Measurements from ENCODE around the gene DGCR8. TPM values are rescaled to one million over a fixed set of nuclear protein-coding genes. Genes with fewer than 3 reads are reported as not detected.

DGCR8 gene
- polyA plus RNA-seq, 1 experiment, result 22.0 TPM

- H3K27ac ChIP-seq (ENCODE audit: low read depth, low read length), result no peak overlapping the region
- ChIA-PET CTCF (no interaction called here), POLR2A (no interaction called here)
- DNase-seq (ENCODE audit: low read depth, low spot score), result no peak
- H3K9me3 ChIP-seq (ENCODE audit: control insufficient read depth, insufficient read depth, low read length), result no peaks in the 10 kb centered on the region; the same call in 1 of the 2 replicates
- H3K27me3 ChIP-seq (ENCODE audit: control insufficient read depth, insufficient read depth, low read length), result no peaks in the 10 kb centered on the region
- no peak for TF ChIP-seq CTCF (IDR thresholded peaks at IDR 0.05; ENCODE audit: low read depth, low read length)
- H3K4me3 ChIP-seq (ENCODE audit: low read depth, low read length), result no peak overlapping the region; the same call in 1 of the 2 replicates
Observed at GRCh38 chr22:20133930-20134549, 54.0 kb downstream of the DGCR8 start.

GRCh38 chr22:20135265-20135664 is 55.2 kb downstream of the DGCR8 start:
- CTCF ChIA-PET, result no interaction called here
- TF ChIP-seq CTCF (IDR thresholded peaks at IDR 0.05; ENCODE audit: low read depth, low read length), result no peak
- Histone ChIP-seq H3K27me3 (ENCODE audit: control insufficient read depth, insufficient read depth, low read length) (no peaks in the 10 kb centered on the region), H3K27ac (ENCODE audit: low read depth, low read length) (no peak overlapping the region), H3K4me3 (ENCODE audit: low read depth, low read length) (no peak overlapping the region), H3K9me3 (ENCODE audit: control insufficient read depth, insufficient read depth, low read length) (no peaks in the 10 kb centered on the region; the same call in 1 of the 2 replicates)
- POLR2A ChIA-PET, result no interaction called here
- DNase-seq (ENCODE audit: low read depth, low spot score), result no peak

GRCh38 chr22:20135806-20136602 is 56.0 kb downstream of the DGCR8 start:
- POLR2A ChIA-PET, result no interaction called here

GRCh38 chr22:20136603-20136873 is 56.5 kb downstream of the DGCR8 start:
- ChIA-PET CTCF (no interaction called here), POLR2A (no interaction called here)
- TF ChIP-seq CTCF (IDR thresholded peaks at IDR 0.05; ENCODE audit: low read depth, low read length), result no peak
- H3K9me3 ChIP-seq (ENCODE audit: control insufficient read depth, insufficient read depth, low read length), result no peaks in the 10 kb centered on the region; the same call in 1 of the 2 replicates
- no peak overlapping the region for H3K4me3 ChIP-seq (ENCODE audit: low read depth, low read length)
- DNase-seq (ENCODE audit: low read depth, low spot score), result no peak
- H3K27me3 ChIP-seq (ENCODE audit: control insufficient read depth, insufficient read depth, low read length), result no peaks in the 10 kb centered on the region
- H3K27ac ChIP-seq (ENCODE audit: low read depth, low read length), result no peak overlapping the region

More at GRCh38 chr22:20135806-20136602, 56.0 kb downstream of the DGCR8 start:
- Histone ChIP-seq H3K4me3 (ENCODE audit: low read depth, low read length) (no peak overlapping the region), H3K9me3 (ENCODE audit: control insufficient read depth, insufficient read depth, low read length) (no peaks in the 10 kb centered on the region; the same call in 1 of the 2 replicates), H3K27ac (ENCODE audit: low read depth, low read length) (no peak overlapping the region), H3K27me3 (ENCODE audit: control insufficient read depth, insufficient read depth, low read length) (no peaks in the 10 kb centered on the region)
- no peak for DNase-seq (ENCODE audit: low read depth, low spot score)
- TF ChIP-seq CTCF (IDR thresholded peaks at IDR 0.05; ENCODE audit: low read depth, low read length), result no peak
- CTCF ChIA-PET, result no interaction called here

GRCh38 chr22:20137113-20137512 is 57.1 kb downstream of the DGCR8 start:
- ChIA-PET POLR2A (no interaction called here), CTCF (no interaction called here)
- Histone ChIP-seq H3K9me3 (ENCODE audit: control insufficient read depth, insufficient read depth, low read length) (no peaks in the 10 kb centered on the region; the same call in 1 of the 2 replicates), H3K27ac (ENCODE audit: low read depth, low read length) (no peak overlapping the region), H3K4me3 (ENCODE audit: low read depth, low read length) (no peak overlapping the region), H3K27me3 (ENCODE audit: control insufficient read depth, insufficient read depth, low read length) (no peaks in the 10 kb centered on the region)
- TF ChIP-seq CTCF (IDR thresholded peaks at IDR 0.05; ENCODE audit: low read depth, low read length), result no peak
- DNase-seq (ENCODE audit: low read depth, low spot score), result no peak

All from AG04450 (cell line).